Naive thymus-derived CD4-positive, alpha-beta T cell (primary cell): Measurements from ENCODE around the gene XCR1. TPM values are rescaled to one million over a fixed set of nuclear protein-coding genes. Genes with fewer than 3 reads are reported as not detected.
A peak's percentile ranks its signal among the peaks of the same experiment; 100 is the strongest.

ENCODE experiments used
- ATAC-seq: fragments of 150-1000 bp; cut with Tn5 transposase; 2 replicates; pipeline ENCODE4 v1.10.0; 2021; ENCODE audit warnings: mild to moderate bottlenecking, moderate library complexity
- CTCF ChIA-PET: fragments of 350-600 bp; sonication (Branson Sonifier 250); formaldehyde crosslinking; loops from one replicate; lab custom pipeline; 2021; ENCODE audit warnings: antibody characterized with exemption; lab: Charles Lee
- POLR2A ChIA-PET: fragments of 350-600 bp; sonication (Branson Sonifier 250); formaldehyde crosslinking; loops from one replicate; lab custom pipeline; 2021; ENCODE audit warnings: antibody characterized with exemption, inconsistent platforms; lab: Charles Lee
- DNase-seq, 9 donors: peaks; one replicate each; pipeline versions ENCODE4 v3.0.0 to v3.0.0-alpha.2; 2020 to 2022; ENCODE audit warnings: mixed read lengths in 1 of 9
- H3K27ac ChIP-seq: one replicate; pipeline ENCODE4 v1.7.0; 2013; ENCODE audit warnings: mild to moderate bottlenecking, low read depth, low read length, moderate library complexity
- H3K27me3 ChIP-seq, 2 donors: one replicate each; pipeline ENCODE4 v1.7.0; 2013; ENCODE audit warnings: low read length in 2 of 2, mild to moderate bottlenecking in 2 of 2, moderate library complexity in 2 of 2; ENCODE audit not compliant: control insufficient read depth in 2 of 2, insufficient read depth in 2 of 2
- H3K36me3 ChIP-seq, 3 experiments: 1 replicate in 2 of 3; 2 replicates in 1 of 3; pipeline ENCODE4 v1.7.0; 2013; ENCODE audit warnings: low read length in 3 of 3, mild to moderate bottlenecking in 3 of 3, moderate library complexity in 1 of 3; ENCODE audit not compliant: insufficient read depth in 3 of 3, control insufficient read depth in 2 of 3
- H3K4me1 ChIP-seq, 2 donors: one replicate each; pipeline ENCODE4 v1.7.0; 2013; ENCODE audit warnings: low read length in 2 of 2, mild to moderate bottlenecking in 2 of 2, moderate library complexity in 1 of 2; ENCODE audit not compliant: control insufficient read depth in 2 of 2, insufficient read depth in 2 of 2
- H3K4me3 ChIP-seq: 2 replicates; pipeline ENCODE4 v1.7.0; 2013; ENCODE audit warnings: mild to moderate bottlenecking, low read length
- H3K9me3 ChIP-seq, 3 experiments: 1 replicate in 2 of 3; 2 replicates in 1 of 3; pipeline ENCODE4 v1.7.0; 2013; ENCODE audit warnings: low read length in 3 of 3; ENCODE audit not compliant: control insufficient read depth in 2 of 3
- H3K27ac Mint-ChIP-seq, 9 donors: one replicate each; pipeline ENCODE4 v1.8.0; 2020 to 2022; ENCODE audit warnings: mixed read lengths in 9 of 9, mild to moderate bottlenecking in 8 of 9, moderate library complexity in 5 of 9, inconsistent platforms in 2 of 9
- H3K27me3 Mint-ChIP-seq, 5 donors: one replicate each; pipeline ENCODE4 v1.8.0; 2021 to 2022; ENCODE audit warnings: mixed read lengths in 5 of 5, mild to moderate bottlenecking in 1 of 5
- H3K36me3 Mint-ChIP-seq, 5 donors: one replicate each; pipeline ENCODE4 v1.8.0; 2020 to 2022; ENCODE audit warnings: mixed read lengths in 5 of 5, mild to moderate bottlenecking in 3 of 5, inconsistent platforms in 1 of 5
- H3K4me1 Mint-ChIP-seq, 7 donors: one replicate each; pipeline ENCODE4 v1.8.0; 2020 to 2022; ENCODE audit warnings: mixed read lengths in 7 of 7, mild to moderate bottlenecking in 3 of 7, inconsistent platforms in 1 of 7
- H3K4me3 Mint-ChIP-seq, 10 donors: one replicate each; pipeline ENCODE4 v1.8.0; 2020 to 2022; ENCODE audit warnings: mild to moderate bottlenecking in 10 of 10, mixed read lengths in 10 of 10, moderate library complexity in 6 of 10, inconsistent platforms in 2 of 10
- H3K9me3 Mint-ChIP-seq, 11 donors: one replicate each; pipeline ENCODE4 v1.8.0; 2020 to 2022; ENCODE audit warnings: mixed read lengths in 11 of 11, mild to moderate bottlenecking in 4 of 11, inconsistent platforms in 1 of 11, moderate library complexity in 1 of 11
- intact Hi-C, 2 donors: fragments of 100-400 bp; cut with micrococcal nuclease; formaldehyde crosslinking; loops; one replicate each; pipeline ENCODE4 v1.15.1; 2023
- polyA plus RNA-seq, 2 donors: library from polyadenylated mRNA; unstranded; fragments of 300-500 nt; fragmentation: Illumina TruSeq; gene quantifications; one replicate each; pipeline ENCODE4 v1.2.3, GENCODE V29; 2021
- total RNA-seq, 6 experiments: library from RNA in 5 of 6; stranded (reverse) in 5 of 6; gene quantifications; 1 replicate in 5 of 6; 2 replicates in 1 of 6; pipeline ENCODE4 v1.2.3 and lab custom pipeline; 2021 to 2026

XCR1 gene
- total and polyA plus RNA-seq, 7 experiments from 2014 or later: 0.05 to 0.88 TPM; not detected in 5

- Histone ChIP-seq H3K27ac (no peak overlapping the region), H3K9me3 (no peaks in the 10 kb centered on the region), H3K4me1 (peaks cover 36 to 98% of the 10 kb centered on the region in 2 donors), H3K36me3 (peaks cover 4 to 37% (median 6%) of the 10 kb centered on the region in 3 experiments), H3K4me3 (no peak overlapping the region), H3K27me3 (no peaks in the 10 kb centered on the region)
- Mint-ChIP-seq H3K4me3 (peak overlapping the region; percentile 2 to 71 (median 58)), H3K4me1 (peaks cover 33 to 89% (median 49%) of the 10 kb centered on the region in 7 donors), H3K27ac (peak overlapping the region; percentile 15 to 95 (median 79)), H3K36me3 (peaks cover 17 to 68% (median 46%) of the 10 kb centered on the region in 5 donors), H3K27me3 (no peaks in the 10 kb centered on the region), H3K9me3 (peaks cover 0 to 3% (median 0%) of the 10 kb centered on the region in 11 donors)
- no peak for DNase-seq
- CTCF ChIA-PET: interaction anchor here (1.1 to 3.9 kb wide), 3 partner anchors 37 to 102 kb away, joined by 4 to 29 read pairs (median 8); no protein-coding TSS in a partner anchor
- no peak for ATAC-seq
- POLR2A ChIA-PET: interaction anchor here (0.6 to 3.5 kb wide), 4 partner anchors 8 to 93 kb away, joined by 4 to 14 read pairs (median 6); partner anchors contain the start of gene FYCO1
- intact Hi-C loops: loop anchor here in 1 of 2 donors (1.0 to 2.0 kb wide), 4 partner anchors 20 to 103 kb away; partner anchors contain the start of gene FYCO1
These were observed 51.6 kb downstream of the XCR1 start for GRCh38 chr3:45975686-45976085.

- H3K9me3 ChIP-seq: no peaks in the 10 kb centered on the region
- H3K4me3 ChIP-seq: no peak overlapping the region
- H3K4me1 ChIP-seq: peaks cover 36 to 98% of the 10 kb centered on the region in 2 donors
- H3K27ac ChIP-seq: no peak overlapping the region
- Mint-ChIP-seq H3K36me3 (peaks cover 24 to 74% (median 54%) of the 10 kb centered on the region in 5 donors), H3K4me1 (peaks cover 33 to 86% (median 47%) of the 10 kb centered on the region in 7 donors), H3K9me3 (peaks cover 0 to 3% (median 0%) of the 10 kb centered on the region in 11 donors), H3K4me3 (no peak overlapping the region), H3K27me3 (no peaks in the 10 kb centered on the region), H3K27ac (peak overlapping the region in 4 of 9 donors; percentile 41 to 81 (median 60))
- intact Hi-C loops: no loop called here
- ATAC-seq (no peak), DNase-seq (no peak)
- POLR2A ChIA-PET: interaction anchor here (3.5 kb wide), 1 partner anchor 21 kb away, joined by 14 read pairs; the partner anchor contains the start of gene FYCO1
- peaks cover 8 to 38% (median 9%) of the 10 kb centered on the region in 3 experiments for H3K36me3 ChIP-seq
- no peaks in the 10 kb centered on the region for H3K27me3 ChIP-seq
- CTCF ChIA-PET: interaction anchor here (1.5 to 3.9 kb wide), 3 partner anchors 31 to 103 kb away, joined by 3 to 29 read pairs (median 5); partner anchors contain the start of gene CXCR6
These were observed 52.6 kb downstream of the XCR1 start for GRCh38 chr3:45974686-45975085.

GRCh38 chr3:45972534-45973402, 54.5 kb downstream of the XCR1 start:
- Histone ChIP-seq H3K27ac (no peak overlapping the region), H3K27me3 (no peaks in the 10 kb centered on the region), H3K4me1 (peaks cover 26 to 98% of the 10 kb centered on the region in 2 donors), H3K4me3 (no peak overlapping the region), H3K9me3 (no peaks in the 10 kb centered on the region), H3K36me3 (peaks cover 9 to 51% (median 19%) of the 10 kb centered on the region in 3 experiments)
- intact Hi-C loops: no loop called here
- ChIA-PET CTCF (interaction anchor here (0.7 to 1.8 kb wide), 2 partner anchors 34 to 961 kb away, joined by 3 to 5 read pairs; no protein-coding TSS in a partner anchor), POLR2A (interaction anchor here (0.6 kb wide), 1 partner anchor 8 kb away, joined by 4 read pairs; no protein-coding TSS in a partner anchor)
- Mint-ChIP-seq H3K36me3 (peaks cover 28 to 70% (median 59%) of the 10 kb centered on the region in 5 donors), H3K27me3 (no peaks in the 10 kb centered on the region), H3K27ac (peak overlapping the region in 2 of 9 donors; percentile 37 to 84), H3K4me1 (peaks cover 25 to 85% (median 31%) of the 10 kb centered on the region in 7 donors), H3K4me3 (peak overlapping the region in 1 of 10 donors; percentile 74), H3K9me3 (peaks cover 0 to 1% (median 0%) of the 10 kb centered on the region in 11 donors)
- DNase-seq: no peak
- ATAC-seq: peak; percentile 70

- Histone ChIP-seq H3K27ac (no peak overlapping the region), H3K9me3 (no peaks in the 10 kb centered on the region), H3K27me3 (no peaks in the 10 kb centered on the region), H3K4me3 (no peak overlapping the region), H3K36me3 (peaks cover 13 to 75% (median 28%) of the 10 kb centered on the region in 3 experiments), H3K4me1 (peaks cover 10 to 99% of the 10 kb centered on the region in 2 donors)
- Mint-ChIP-seq H3K27me3 (no peaks in the 10 kb centered on the region), H3K9me3 (no peaks in the 10 kb centered on the region), H3K4me1 (peaks cover 10 to 82% (median 20%) of the 10 kb centered on the region in 7 donors), H3K4me3 (no peak overlapping the region), H3K27ac (no peak overlapping the region), H3K36me3 (peaks cover 28 to 77% (median 59%) of the 10 kb centered on the region in 5 donors)
- ChIA-PET POLR2A (no interaction called here), CTCF (interaction anchor here (1.5 kb wide), 1 partner anchor 108 kb away, joined by 5 read pairs; no protein-coding TSS in a partner anchor)
- ATAC-seq (no peak), DNase-seq (no peak)
- intact Hi-C loops: no loop called here
These were observed 57.3 kb downstream of the XCR1 start for GRCh38 chr3:45969953-45970352.

GRCh38 chr3:45969116-45969515, 58.2 kb downstream of the XCR1 start:
- H3K4me3 ChIP-seq: no peak overlapping the region
- H3K4me3 Mint-ChIP-seq: no peak overlapping the region
- ChIA-PET CTCF (interaction anchor here (0.7 to 2.1 kb wide), 5 partner anchors 8 to 110 kb away, joined by 3 to 6 read pairs (median 4); no protein-coding TSS in a partner anchor), POLR2A (interaction anchor here (0.6 to 1.3 kb wide), 4 partner anchors 11 to 37 kb away, joined by 3 to 4 read pairs (median 4); no protein-coding TSS in a partner anchor)
- H3K4me1 Mint-ChIP-seq: peaks cover 8 to 83% (median 20%) of the 10 kb centered on the region in 7 donors
- H3K36me3 Mint-ChIP-seq: peaks cover 24 to 77% (median 55%) of the 10 kb centered on the region in 5 donors
- H3K27me3 ChIP-seq: no peaks in the 10 kb centered on the region
- no peaks in the 10 kb centered on the region for H3K9me3 ChIP-seq
- H3K9me3 Mint-ChIP-seq: no peaks in the 10 kb centered on the region
- peaks cover 9 to 99% of the 10 kb centered on the region in 2 donors for H3K4me1 ChIP-seq
- DNase-seq: no peak
- peaks cover 17 to 75% (median 30%) of the 10 kb centered on the region in 3 experiments for H3K36me3 ChIP-seq
- intact Hi-C loops: no loop called here
- H3K27ac Mint-ChIP-seq: no peak overlapping the region
- ATAC-seq: no peak
- H3K27ac ChIP-seq: no peak overlapping the region
- H3K27me3 Mint-ChIP-seq: no peaks in the 10 kb centered on the region

GRCh38 chr3:45968706-45969105, 58.6 kb downstream of the XCR1 start:
- ChIA-PET CTCF (interaction anchor here (0.6 to 2.1 kb wide), 6 partner anchors 9 to 112 kb away, joined by 3 to 6 read pairs (median 4); no protein-coding TSS in a partner anchor), POLR2A (interaction anchor here (0.9 to 1.3 kb wide), 3 partner anchors 11 to 28 kb away, joined by 3 to 4 read pairs (median 4); no protein-coding TSS in a partner anchor)
- Histone ChIP-seq H3K27me3 (no peaks in the 10 kb centered on the region), H3K27ac (no peak overlapping the region), H3K9me3 (no peaks in the 10 kb centered on the region), H3K36me3 (peaks cover 17 to 75% (median 34%) of the 10 kb centered on the region in 3 experiments), H3K4me3 (no peak overlapping the region), H3K4me1 (peaks cover 9 to 99% of the 10 kb centered on the region in 2 donors)
- Mint-ChIP-seq H3K4me1 (peaks cover 8 to 85% (median 20%) of the 10 kb centered on the region in 7 donors), H3K9me3 (no peaks in the 10 kb centered on the region), H3K36me3 (peaks cover 24 to 80% (median 60%) of the 10 kb centered on the region in 5 donors), H3K4me3 (no peak overlapping the region), H3K27ac (peak overlapping the region in 1 of 9 donors; percentile 74), H3K27me3 (no peaks in the 10 kb centered on the region)
- DNase-seq: no peak
- no peak for ATAC-seq
- intact Hi-C loops: no loop called here
